Spleen (tissue), 7 donors: ENCODE data around the gene KANSL1L.

Experiments used
- CTCF ChIP-seq, 11 experiments: fragments of 200-600 bp in 7 of 11; fragments of 450-650 bp in 4 of 11; sonication (generic) in 4 of 11; IDR thresholded peaks in 8 of 11; conservative IDR thresholded peaks in 3 of 11; 1 replicate in 7 of 11; 2 replicates in 4 of 11; pipeline versions ENCODE4 v1.4.0 to v1.8.0; 2016 to 2021; ENCODE audit warnings: antibody characterized with exemption in 11 of 11, inconsistent platforms in 4 of 11, mild to moderate bottlenecking in 1 of 11
- POLR2A ChIP-seq, 3 donors: fragments of 450-650 bp; IDR thresholded peaks; one replicate each; pipeline ENCODE4 v1.5.1; 2017; ENCODE audit warnings: antibody characterized with exemption in 3 of 3, mild to moderate bottlenecking in 1 of 3
- POLR2AphosphoS5 ChIP-seq, 3 donors: sonication (generic); formaldehyde crosslinking; IDR thresholded peaks; one replicate each; pipeline ENCODE4 v1.5.1; 2017; ENCODE audit warnings: antibody characterized with exemption in 3 of 3
- donor health status: DM: no; HTN: no; CAD: no; lungs with moderate emphysema.
- donor health status: DM: no; HTN: no; CAD: no.
- donor health status: DM: no; HTN: no; CAD: no.

- TF ChIP-seq CTCF (IDR thresholded peaks at IDR 0.05 in 8 of 11, conservative IDR thresholded peaks at IDR 0.05 in 3 of 11), result no peak
- TF ChIP-seq POLR2A (IDR thresholded peaks at IDR 0.05), result no peak
- TF ChIP-seq POLR2AphosphoS5 (IDR thresholded peaks at IDR 0.05), result no peak
Measured at GRCh38 chr2:210174086-210174485, 2.9 kb upstream of the KANSL1L start.
